Activated CD8-positive, alpha-beta memory T cell treated with anti-CD3 and anti-CD28 coated beads, Interleukin-2, amount 10 ng/mL, durations not matched to agents 7 days and 5 days (primary cell): ENCODE results near the gene COPS3. TPM values are rescaled to one million over a fixed set of nuclear protein-coding genes. Genes with fewer than 3 reads are reported as not detected.
"Not testable (repeated sequence)": the region's sequence is repeated elsewhere in the genome, so short reads cannot be mapped to it uniquely, and the experiment has no call there.

Experiments used
- ATAC-seq: fragments of 150-1000 bp; cut with Tn5 transposase; one replicate; pipeline ENCODE4 v1.10.0; 2021; ENCODE audit warnings: moderate library complexity
- CTCF ChIA-PET: fragments of 350-600 bp; sonication (Branson Sonifier 250); formaldehyde crosslinking; loops from one replicate; lab custom pipeline; 2021; ENCODE audit warnings: antibody characterized with exemption; lab: Charles Lee
- DNase-seq: peaks from one replicate; pipeline ENCODE4 v3.0.0-alpha.2; 2020
- H3K27ac Mint-ChIP-seq: one replicate; pipeline ENCODE4 v1.8.0; 2021; ENCODE audit warnings: mild to moderate bottlenecking, mixed read lengths
- H3K27me3 Mint-ChIP-seq: one replicate; pipeline ENCODE4 v1.8.0; 2021; ENCODE audit warnings: mixed read lengths
- H3K36me3 Mint-ChIP-seq: one replicate; pipeline ENCODE4 v1.8.0; 2021; ENCODE audit warnings: mild to moderate bottlenecking, mixed read lengths
- H3K4me1 Mint-ChIP-seq: one replicate; pipeline ENCODE4 v1.8.0; 2021; ENCODE audit warnings: mixed read lengths
- H3K4me3 Mint-ChIP-seq: one replicate; pipeline ENCODE4 v1.8.0; 2021; ENCODE audit warnings: mild to moderate bottlenecking, moderate library complexity, mixed read lengths
- H3K9me3 Mint-ChIP-seq: one replicate; pipeline ENCODE4 v1.8.0; 2022; ENCODE audit warnings: low read depth, mixed read lengths
- total RNA-seq, 2 experiments: library from RNA; stranded (reverse); gene quantifications; one replicate each; pipeline ENCODE4 v1.2.3, GENCODE V29; 2021

Gene COPS3
- total RNA-seq, 2 experiments from 2014 or later, result 93.9 to 125 TPM

DNA sequence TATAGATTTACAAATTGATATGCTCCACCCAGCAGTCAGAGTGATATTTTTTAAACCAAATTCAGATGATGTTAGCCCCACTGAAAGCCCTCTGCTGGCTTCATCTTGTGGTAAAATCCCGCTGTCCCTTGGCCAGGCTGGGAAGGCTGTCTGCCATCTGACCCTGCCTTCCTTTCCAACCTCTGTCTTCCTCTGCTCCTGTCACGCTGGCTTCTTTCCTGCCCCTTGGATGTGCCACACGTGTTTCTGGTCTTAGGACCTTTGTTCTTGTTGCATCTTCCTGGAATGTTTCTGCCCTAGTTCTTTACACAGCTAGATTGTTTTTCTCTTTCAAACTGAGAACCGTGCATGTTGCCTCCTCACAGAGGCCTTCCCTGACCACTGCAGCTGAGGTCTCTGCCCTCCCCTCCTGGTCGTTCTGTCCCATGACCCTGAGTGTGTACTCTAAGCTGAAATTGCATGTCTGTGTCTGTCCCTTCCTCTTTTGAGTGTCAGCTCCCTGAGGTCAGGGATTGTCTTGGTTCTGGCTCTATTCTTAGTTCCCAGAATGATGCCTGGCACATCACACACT is 33.5 kb upstream of the COPS3 start:
- Mint-ChIP-seq H3K27me3 (no peaks in the 10 kb centered on the region), H3K36me3 (peaks cover 6% of the 10 kb centered on the region), H3K4me3 (no peak overlapping the region), H3K27ac (no peak overlapping the region), H3K9me3 (no peaks in the 10 kb centered on the region), H3K4me1 (peaks cover 6% of the 10 kb centered on the region)
- CTCF ChIA-PET, result interaction anchor here (0.9 to 1.2 kb wide), 3 partner anchors 8 to 173 kb away, joined by 3 to 6 read pairs (median 4); no protein-coding TSS in a partner anchor
- DNase-seq (no peak), ATAC-seq (no peak)

DNA sequence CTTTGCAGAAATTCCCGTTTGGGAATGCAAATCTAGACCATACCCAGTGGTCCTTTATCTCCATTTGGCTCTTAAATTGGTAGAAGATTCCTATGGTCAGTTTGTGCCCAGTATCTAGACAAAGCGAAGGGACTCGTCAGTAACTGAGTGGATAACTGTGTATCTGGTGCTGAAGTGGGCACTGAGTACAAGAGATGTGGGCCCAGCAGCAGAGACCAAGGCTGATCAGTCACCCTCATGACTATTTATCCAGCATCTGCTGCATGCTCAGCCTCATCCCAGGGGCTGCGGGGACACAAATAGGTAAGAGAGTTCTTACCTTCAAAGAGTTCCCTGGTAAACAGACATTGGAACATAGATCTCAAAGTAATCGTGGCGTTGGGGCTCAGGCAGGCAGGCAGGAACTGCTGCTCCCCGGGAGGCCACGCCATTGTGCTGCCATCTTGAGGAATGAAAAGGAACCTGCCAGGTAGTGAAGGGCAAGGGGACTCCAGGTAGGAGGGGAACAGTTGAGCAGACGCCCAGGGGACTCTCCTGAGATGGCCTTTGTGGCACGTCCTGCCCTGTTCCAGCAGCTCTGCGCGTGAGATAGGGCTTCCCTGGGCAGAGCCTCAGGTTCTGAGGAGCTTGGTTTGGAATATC is 32.4 kb upstream of the COPS3 start:
- Mint-ChIP-seq H3K4me1 (peaks cover 9% of the 10 kb centered on the region), H3K9me3 (no peaks in the 10 kb centered on the region), H3K27me3 (no peaks in the 10 kb centered on the region), H3K36me3 (peaks cover 10% of the 10 kb centered on the region), H3K4me3 (no peak overlapping the region), H3K27ac (no peak overlapping the region)
- DNase-seq, result peak; percentile 82
- CTCF ChIA-PET, result interaction anchor here (0.7 to 1.7 kb wide), 13 partner anchors 13 to 330 kb away, joined by 3 to 6 read pairs (median 3); partner anchors contain the start of gene MPRIP
- ATAC-seq, result peak; percentile 99

DNA sequence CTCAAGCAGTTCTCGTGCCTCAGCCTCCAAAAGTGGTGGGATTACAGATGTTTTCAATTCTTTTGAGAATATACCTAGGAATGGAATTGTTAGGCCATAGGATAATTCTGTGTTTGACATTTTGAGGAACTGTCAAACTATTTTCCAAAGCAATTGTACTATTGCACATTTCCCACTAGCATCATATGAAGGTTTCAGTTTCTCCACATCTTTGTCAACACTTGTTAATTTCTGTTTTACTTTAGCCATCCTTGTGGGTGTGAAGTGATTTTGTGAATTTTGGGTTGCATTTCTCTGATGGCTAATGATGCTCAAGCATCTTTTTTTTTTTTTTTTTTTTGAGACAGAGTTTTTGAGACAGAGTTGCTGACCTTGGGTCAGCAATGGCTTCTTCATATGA is 28.3 kb upstream of the COPS3 start:
- Mint-ChIP-seq H3K36me3 (peaks cover 10% of the 10 kb centered on the region), H3K27me3 (no peaks in the 10 kb centered on the region), H3K27ac (no peak overlapping the region), H3K4me1 (peaks cover 27% of the 10 kb centered on the region), H3K9me3 (no peaks in the 10 kb centered on the region), H3K4me3 (no peak overlapping the region)
- CTCF ChIA-PET, result no interaction called here
- DNase-seq (no peak), ATAC-seq (no peak)

DNA sequence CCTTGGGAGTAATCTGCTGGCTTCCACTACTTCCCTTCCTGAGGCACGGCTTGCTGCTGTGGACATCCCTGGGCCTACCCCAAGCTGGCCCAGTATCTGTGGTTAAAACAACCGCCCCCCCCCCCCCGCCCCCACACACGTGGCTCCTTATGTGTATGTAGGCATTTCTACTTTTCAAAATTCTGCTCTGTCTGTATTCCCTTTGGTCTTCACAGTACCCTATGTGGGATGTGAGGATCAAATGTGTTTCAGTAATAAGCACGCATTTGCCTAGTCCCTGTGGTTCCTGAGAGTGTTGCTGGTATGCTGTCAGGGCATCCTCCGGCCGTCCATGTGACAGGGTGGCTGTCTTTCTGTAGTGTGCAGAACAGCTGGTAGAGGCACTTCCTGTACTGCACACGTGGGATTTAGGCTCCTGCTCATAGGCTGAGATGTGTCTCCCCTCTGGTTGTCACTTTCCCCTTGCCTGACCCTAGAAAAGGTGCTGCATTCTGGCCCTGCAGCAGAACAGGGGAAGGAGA is 24.3 kb upstream of the COPS3 start:
- peak overlapping the region; percentile 94 for H3K4me3 Mint-ChIP-seq
- peak; percentile 69 for ATAC-seq
- H3K27me3 Mint-ChIP-seq, result no peaks in the 10 kb centered on the region
- peaks cover 7% of the 10 kb centered on the region for H3K36me3 Mint-ChIP-seq
- CTCF ChIA-PET, result interaction anchor here (0.8 to 1.7 kb wide), 3 partner anchors 10 to 76 kb away, joined by 3 to 5 read pairs (median 4); no protein-coding TSS in a partner anchor
- H3K27ac Mint-ChIP-seq, result peak overlapping the region; percentile 91
- H3K9me3 Mint-ChIP-seq, result no peaks in the 10 kb centered on the region
- peaks cover 32% of the 10 kb centered on the region for H3K4me1 Mint-ChIP-seq
- peak; percentile 86 for DNase-seq

DNA sequence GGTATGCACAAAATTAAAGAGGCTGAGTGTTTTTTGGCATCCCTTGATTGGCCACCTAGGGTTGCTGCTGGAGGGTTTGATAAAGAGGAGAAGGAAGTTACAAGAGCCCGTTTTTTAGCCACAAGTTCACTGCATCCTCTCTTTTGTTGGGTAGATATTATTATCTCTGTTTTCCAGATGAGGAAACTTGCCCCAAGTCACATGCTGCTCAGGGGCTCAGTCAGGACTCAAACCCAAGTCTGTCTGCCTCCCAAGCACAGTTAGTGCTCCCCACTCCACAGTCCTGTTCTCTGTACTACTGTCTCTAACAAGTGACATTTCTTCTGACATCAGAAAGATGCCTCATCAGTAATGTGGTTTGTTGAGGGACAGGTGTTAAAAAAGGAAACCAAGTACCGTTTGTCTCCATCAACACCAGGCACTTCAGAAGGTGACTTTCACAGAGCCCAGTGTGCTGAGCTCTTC is 23.5 kb upstream of the COPS3 start:
- Mint-ChIP-seq H3K36me3 (peaks cover 7% of the 10 kb centered on the region), H3K9me3 (no peaks in the 10 kb centered on the region), H3K4me3 (peak overlapping the region; percentile 94), H3K27me3 (peaks cover 2% of the 10 kb centered on the region), H3K4me1 (peaks cover 38% of the 10 kb centered on the region), H3K27ac (peak overlapping the region; percentile 91)
- peak; percentile 54 for ATAC-seq
- CTCF ChIA-PET, result interaction anchor here (0.8 to 1.2 kb wide), 3 partner anchors 24 to 75 kb away, joined by 3 to 5 read pairs (median 4); no protein-coding TSS in a partner anchor
- DNase-seq, result peak; percentile 54

DNA sequence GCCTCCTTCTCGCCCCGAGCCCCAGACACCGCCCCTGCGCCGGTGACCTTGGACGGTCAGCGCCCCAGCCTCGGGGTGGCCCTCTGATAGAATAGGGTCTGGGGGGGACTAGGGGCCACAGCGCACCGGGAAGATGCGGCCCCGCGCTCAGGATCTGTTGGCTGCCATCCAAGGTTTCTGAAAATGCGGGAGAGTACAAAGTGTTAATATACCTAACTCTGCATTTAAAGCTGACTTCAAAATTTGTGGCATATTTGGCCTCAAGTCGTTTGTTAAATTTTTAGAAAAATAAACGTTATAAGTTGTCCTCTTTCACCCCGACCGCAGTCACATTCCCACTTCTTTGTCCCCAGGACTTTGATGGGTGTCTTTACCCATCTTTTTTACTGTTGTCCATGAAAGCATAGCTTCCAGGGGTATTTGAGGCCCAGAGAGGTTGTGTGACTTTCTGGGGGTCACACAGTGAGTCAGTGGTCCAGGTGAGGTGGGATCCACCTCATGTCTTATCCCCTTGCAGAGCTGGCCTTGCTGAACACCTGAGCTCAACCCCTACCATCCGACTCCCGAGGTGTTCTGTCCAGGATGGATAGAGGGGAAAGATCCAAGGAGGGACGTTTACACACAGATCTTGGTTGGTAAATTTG is 22.9 kb upstream of the COPS3 start:
- H3K36me3 Mint-ChIP-seq, result peaks cover 7% of the 10 kb centered on the region
- peak overlapping the region; percentile 94 for H3K4me3 Mint-ChIP-seq
- no peaks in the 10 kb centered on the region for H3K9me3 Mint-ChIP-seq
- DNase-seq (no peak), ATAC-seq (no peak)
- CTCF ChIA-PET, result interaction anchor here (1.2 kb wide), 1 partner anchor 66 kb away, joined by 4 read pairs; no protein-coding TSS in a partner anchor
- peaks cover 34% of the 10 kb centered on the region for H3K4me1 Mint-ChIP-seq
- peak overlapping the region; percentile 91 for H3K27ac Mint-ChIP-seq
- H3K27me3 Mint-ChIP-seq, result peaks cover 2% of the 10 kb centered on the region

DNA sequence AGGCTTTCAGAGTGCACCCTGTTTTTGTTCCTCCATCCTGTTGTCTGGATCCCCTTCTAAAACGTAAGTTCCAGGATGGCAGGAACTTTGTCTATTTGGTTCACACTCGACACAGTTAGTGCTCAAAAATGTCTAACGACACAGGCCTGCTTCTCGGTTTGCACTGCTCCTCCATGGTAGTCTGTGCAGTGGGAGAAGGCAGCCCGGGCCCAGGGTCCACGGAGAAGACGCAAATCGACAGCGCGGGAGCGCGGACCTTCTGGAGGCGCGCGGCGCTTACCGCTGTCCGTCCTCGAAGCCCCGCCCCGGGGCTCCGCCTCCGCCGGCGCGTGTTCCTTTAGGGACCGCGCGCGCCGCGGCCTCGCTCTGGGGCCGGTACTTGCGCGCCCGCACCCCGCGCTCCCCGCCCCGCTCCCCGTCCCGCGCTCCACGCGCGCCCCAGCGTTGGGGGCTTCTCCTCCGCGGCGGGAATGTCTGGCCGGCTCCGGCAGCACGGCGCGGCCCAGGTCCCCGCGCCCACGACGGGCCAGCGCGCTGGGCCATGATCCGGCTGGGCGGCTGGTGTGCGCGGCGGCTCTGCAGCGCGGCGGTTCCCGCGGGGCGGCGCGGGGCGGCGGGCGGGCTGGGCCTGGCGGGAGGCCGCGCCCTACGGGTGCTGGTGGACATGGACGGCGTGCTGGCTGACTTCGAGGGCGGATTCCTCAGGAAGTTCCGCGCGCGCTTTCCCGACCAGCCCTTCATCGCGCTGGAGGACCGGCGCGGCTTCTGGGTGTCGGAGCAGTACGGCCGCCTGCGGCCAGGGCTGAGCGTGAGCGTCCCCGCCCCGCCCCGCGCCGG is 22.2 kb upstream of the COPS3 start, which contains the start of gene NT5M:
Gene NT5M (plus strand): TSS at position 364 of the 837 bp plus-strand sequence. CDS start 178 bp downstream, at position 542.
- H3K27me3 Mint-ChIP-seq, result peaks cover 2% of the 10 kb centered on the region
- CTCF ChIA-PET, result no interaction called here
- H3K4me1 Mint-ChIP-seq, result peaks cover 39% of the 10 kb centered on the region
- peak within 1 kb of the TSS; percentile 91 for H3K27ac Mint-ChIP-seq
- H3K36me3 Mint-ChIP-seq, result peaks cover 2% of the 10 kb centered on the region
- ATAC-seq (peak; percentile 83), DNase-seq (peak; percentile 82)
- H3K9me3 Mint-ChIP-seq, result no peaks in the 10 kb centered on the region
- peak within 1 kb of the TSS; percentile 94 for H3K4me3 Mint-ChIP-seq

DNA sequence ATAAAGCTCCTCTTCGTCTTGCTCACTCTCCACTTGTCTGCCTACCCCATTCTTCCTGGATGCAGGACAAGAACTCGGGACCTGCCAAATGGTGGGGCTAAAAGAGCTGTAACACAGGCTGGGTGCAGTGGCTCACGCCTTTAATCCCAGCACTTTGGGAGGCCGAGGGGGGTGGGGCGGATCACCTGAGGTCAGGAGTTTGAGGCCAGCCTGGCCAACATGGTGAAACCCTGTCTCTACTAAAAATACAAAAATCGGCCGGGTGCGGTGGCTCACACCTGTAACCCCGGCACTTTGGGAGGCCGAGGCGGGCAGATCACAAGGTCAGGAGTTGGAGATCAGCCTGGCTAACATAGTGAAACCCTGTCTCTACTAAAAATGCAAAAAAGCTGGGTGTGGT is 20.6 kb upstream of the COPS3 start:
- not testable (repeated sequence) for DNase-seq, H3K36me3 Mint-ChIP-seq, H3K27ac Mint-ChIP-seq, H3K9me3 Mint-ChIP-seq, H3K27me3 Mint-ChIP-seq, ATAC-seq, H3K4me3 Mint-ChIP-seq
- peaks cover 50% of the 10 kb centered on the region for H3K4me1 Mint-ChIP-seq
- CTCF ChIA-PET, result interaction anchor here (2.4 kb wide), 1 partner anchor 21 kb away, joined by 10 read pairs; the partner anchor contains the start of gene COPS3

DNA sequence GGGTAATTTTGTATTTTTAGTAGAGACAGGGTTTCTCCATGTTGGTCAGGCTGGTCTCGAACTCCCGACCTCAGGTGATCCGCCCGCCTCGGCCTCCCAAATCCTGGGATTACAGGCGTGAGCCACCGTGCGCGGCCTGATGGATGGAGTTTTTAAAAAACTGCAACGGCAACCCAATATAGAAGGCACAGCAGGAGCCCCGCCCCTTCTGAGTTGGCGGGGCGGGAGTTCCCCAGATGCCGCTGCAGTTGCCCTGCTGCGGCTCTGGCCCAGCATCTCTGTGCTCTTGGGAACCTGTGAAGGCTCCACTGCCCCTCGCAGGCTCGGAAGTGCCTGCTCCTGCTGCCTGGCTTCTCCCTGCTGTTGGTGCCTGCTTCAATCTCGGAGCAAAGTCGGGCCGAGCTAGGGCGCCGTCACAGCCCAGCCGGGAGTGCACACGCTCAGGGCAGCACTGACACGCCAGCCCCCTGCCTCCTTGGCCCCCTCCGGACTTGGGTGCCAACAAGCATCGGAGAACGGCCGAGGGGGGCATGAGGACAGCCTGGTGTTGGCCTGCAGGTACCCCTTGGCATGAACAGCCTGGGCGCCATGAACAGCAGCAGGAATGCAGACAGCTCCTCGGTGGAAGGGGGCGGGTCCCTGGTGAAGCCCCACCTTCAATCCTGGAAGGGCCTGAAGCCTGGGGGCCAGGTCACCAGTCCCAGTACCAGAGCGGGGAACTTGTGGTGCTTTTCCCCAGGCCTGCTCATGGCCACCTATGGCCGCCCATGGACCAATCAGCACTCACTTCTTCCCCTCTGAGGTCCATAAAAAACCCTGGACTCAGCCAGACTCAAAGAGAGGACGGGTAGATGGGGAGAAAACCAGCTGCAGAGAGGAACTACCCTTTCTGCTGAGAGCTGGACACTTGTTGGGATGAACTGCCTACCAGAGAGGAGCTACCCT is 19.9 kb upstream of the COPS3 start:
- CTCF ChIA-PET, result interaction anchor here (1.0 to 2.4 kb wide), 2 partner anchors 12 to 20 kb away, joined by 3 to 10 read pairs; partner anchors contain the start of gene COPS3

DNA sequence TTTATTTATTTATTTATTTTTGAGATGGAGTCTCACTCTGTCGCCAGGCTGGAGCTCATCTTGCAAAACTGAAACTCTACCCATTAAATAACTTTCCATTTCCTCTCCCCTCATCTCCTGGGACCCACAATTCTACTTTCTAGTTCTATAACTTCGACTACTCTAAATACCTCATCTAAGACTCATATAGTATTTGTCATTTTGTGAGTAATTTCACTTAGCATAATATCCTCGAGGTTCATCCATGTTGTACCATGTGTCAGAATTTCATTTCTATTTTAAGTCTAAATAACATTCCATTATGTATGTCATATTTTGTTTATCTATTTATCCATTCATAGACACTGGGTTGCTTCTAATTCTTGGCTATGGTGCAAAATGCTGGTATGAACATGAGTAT is 17.1 kb upstream of the COPS3 start:
- CTCF ChIA-PET, result interaction anchor here (1.1 kb wide), 1 partner anchor 176 kb away, joined by 3 read pairs; no protein-coding TSS in a partner anchor
- peaks cover 29% of the 10 kb centered on the region for H3K4me1 Mint-ChIP-seq
- H3K9me3 Mint-ChIP-seq, result no peaks in the 10 kb centered on the region
- peaks cover 2% of the 10 kb centered on the region for H3K27me3 Mint-ChIP-seq
- no peak overlapping the region for H3K4me3 Mint-ChIP-seq
- DNase-seq (no peak), ATAC-seq (no peak)
- no peak overlapping the region for H3K27ac Mint-ChIP-seq
- H3K36me3 Mint-ChIP-seq, result peaks cover 4% of the 10 kb centered on the region

More for the DNA sequence above, 19.9 kb upstream of the COPS3 start:
- ATAC-seq, result peak; percentile 31
- Mint-ChIP-seq H3K27me3 (peaks cover 2% of the 10 kb centered on the region), H3K4me1 (peaks cover 49% of the 10 kb centered on the region), H3K4me3 (peak overlapping the region; percentile 56), H3K36me3 (peaks cover 4% of the 10 kb centered on the region), H3K9me3 (no peaks in the 10 kb centered on the region), H3K27ac (peak overlapping the region; percentile 15)
- peak; percentile 62 for DNase-seq

DNA sequence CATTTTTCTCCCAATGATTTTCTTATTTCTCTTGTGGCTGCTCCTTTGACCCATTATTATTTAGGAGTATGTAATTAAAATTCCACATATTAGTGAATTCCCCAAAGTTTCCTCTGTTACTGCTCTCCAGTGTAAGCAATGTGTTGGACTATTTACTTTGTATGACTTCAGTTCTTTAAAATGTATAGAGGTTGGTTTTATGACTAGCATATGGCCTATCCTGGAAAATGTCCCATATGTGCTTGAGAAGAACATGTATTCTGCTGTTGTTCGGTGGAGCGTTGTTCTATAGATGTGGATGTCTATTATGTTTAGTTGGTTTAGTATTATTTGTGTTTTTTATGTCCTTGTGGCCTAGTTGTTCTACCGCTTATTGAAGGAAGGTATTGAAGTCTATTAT is 16.2 kb upstream of the COPS3 start:
- no peak overlapping the region for H3K4me3 Mint-ChIP-seq
- DNase-seq, result no peak
- H3K9me3 Mint-ChIP-seq, result no peaks in the 10 kb centered on the region
- CTCF ChIA-PET, result interaction anchor here (1.1 kb wide), 1 partner anchor 175 kb away, joined by 3 read pairs; no protein-coding TSS in a partner anchor
- ATAC-seq, result no peak
- no peak overlapping the region for H3K27ac Mint-ChIP-seq
- H3K36me3 Mint-ChIP-seq, result peaks cover 4% of the 10 kb centered on the region
- peaks cover 2% of the 10 kb centered on the region for H3K27me3 Mint-ChIP-seq
- H3K4me1 Mint-ChIP-seq, result peaks cover 25% of the 10 kb centered on the region
